Measurements from ENCODE around the gene UGGT1.
"Not testable (repeated sequence)": the region's sequence is repeated elsewhere in the genome, so short reads cannot be mapped to it uniquely, and the experiment has no call there.

The UGGT1 gene

DNA sequence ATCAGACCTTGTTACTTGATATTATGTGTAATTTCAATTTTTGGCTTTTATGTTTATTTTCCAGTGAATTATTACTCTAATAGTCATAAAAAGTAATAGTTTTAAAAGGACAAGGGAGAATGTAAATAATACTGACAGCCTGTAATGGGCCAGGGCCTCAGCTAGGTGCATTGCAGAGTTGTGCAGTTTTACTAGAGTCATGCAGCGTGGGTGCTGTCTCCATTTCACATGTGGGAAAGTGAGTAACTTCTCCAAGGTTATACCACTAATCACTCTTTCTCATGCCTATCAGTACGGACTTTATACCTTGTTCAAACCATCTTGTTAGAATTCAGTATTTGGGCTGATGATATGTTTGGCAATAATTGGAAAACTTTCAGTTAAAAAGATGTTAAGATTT, 73.3 kb downstream of the UGGT1 start:
- H3K4me1 Mint-ChIP-seq: peaks cover 10% of the 10 kb centered on the region
- H3K36me3 Mint-ChIP-seq (ENCODE audit: insufficient read depth): peaks cover 71% of the 10 kb centered on the region
- H3K4me3 Mint-ChIP-seq: no peak overlapping the region
- DNase-seq (ENCODE audit: low spot score in 2 of 2): no peak
- H3K9me3 Mint-ChIP-seq: no peaks in the 10 kb centered on the region
- H3K27me3 Mint-ChIP-seq: no peaks in the 10 kb centered on the region
- ATAC-seq (replicated peaks; ENCODE audit: extremely low read depth, poor library complexity, severe bottlenecking): no peak
- no peak overlapping the region for H3K27ac Mint-ChIP-seq (ENCODE audit: low read depth)

DNA sequence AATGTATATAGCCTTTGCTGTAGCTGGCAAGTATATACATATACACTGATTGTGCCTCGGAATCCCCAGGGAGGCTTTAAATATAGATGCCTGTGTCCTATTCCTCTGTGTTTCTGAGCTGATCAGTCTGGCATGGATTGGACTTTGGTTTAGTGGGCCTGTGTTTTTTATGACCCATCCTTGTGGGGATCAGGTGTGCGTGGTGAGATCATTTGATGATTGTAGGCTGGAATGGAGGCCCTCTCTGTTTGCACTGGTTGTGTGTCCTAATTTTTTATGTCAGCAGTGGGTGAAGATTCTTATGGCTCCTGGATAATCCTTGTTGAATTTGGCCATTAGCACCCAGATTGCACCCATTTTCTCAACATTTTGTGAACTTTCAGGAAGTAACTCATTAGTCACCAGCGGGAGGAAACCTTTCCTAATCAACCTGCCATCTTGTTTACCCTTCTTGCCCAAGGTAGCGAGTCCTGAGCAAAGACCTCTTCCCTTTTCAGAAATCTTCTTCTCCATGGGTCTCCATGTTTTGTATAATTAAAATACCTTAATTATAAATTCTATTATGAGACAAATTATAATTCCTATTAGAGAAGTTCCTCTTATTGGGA, 75.8 kb downstream of the UGGT1 start:
- H3K36me3 Mint-ChIP-seq (ENCODE audit: insufficient read depth): peaks cover 73% of the 10 kb centered on the region
- H3K4me3 Mint-ChIP-seq: no peak overlapping the region
- H3K27ac Mint-ChIP-seq (ENCODE audit: low read depth): no peak overlapping the region
- H3K9me3 Mint-ChIP-seq: no peaks in the 10 kb centered on the region
- peaks cover 10% of the 10 kb centered on the region for H3K4me1 Mint-ChIP-seq
- no peak for DNase-seq (ENCODE audit: low spot score in 2 of 2)
- H3K27me3 Mint-ChIP-seq: no peaks in the 10 kb centered on the region
- no peak for ATAC-seq (replicated peaks; ENCODE audit: extremely low read depth, poor library complexity, severe bottlenecking)

DNA sequence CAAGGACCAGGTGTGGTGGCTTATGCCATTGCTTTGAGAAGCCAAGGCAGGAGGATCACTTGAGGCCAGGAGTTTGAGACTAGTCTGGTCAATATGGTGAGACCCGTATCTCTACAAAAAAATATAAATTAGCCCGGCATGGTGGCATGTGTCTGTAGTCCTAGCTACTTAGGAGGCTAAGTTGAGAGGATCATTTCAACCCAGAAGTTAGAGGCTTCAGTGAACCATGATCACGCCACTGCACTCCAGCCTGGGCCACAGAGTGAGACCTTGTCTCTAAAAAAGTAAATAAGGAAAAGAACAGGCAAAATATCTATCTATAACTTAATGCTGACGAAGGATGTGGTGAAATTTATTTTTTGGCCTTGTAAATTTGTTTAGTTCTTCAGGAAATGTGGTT, 78.1 kb downstream of the UGGT1 start:
- H3K4me3 Mint-ChIP-seq: no peak overlapping the region

DNA sequence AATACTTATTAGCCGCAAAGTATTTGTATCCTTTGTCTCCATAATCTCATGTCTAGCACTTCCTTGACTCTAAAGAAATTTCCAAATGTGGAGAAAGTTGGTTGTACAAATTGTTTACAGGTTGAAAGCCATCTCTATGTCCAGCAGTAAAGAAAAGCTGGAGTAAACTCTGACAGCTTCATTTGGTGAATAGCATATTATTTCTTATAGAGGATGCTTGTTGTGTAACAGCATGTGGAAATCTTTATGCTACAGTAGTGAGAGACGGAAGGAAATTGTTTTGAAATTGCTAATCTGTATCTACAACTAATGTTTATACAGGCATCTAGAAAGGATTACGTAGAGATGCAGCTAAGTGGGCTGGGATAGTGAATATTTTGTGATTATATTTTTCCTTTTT, 78.5 kb downstream of the UGGT1 start:
- peaks cover 10% of the 10 kb centered on the region for H3K4me1 Mint-ChIP-seq
- no peak overlapping the region for H3K4me3 Mint-ChIP-seq
- peak overlapping the region; percentile 7 for H3K27ac Mint-ChIP-seq (ENCODE audit: low read depth)
- peaks cover 81% of the 10 kb centered on the region for H3K36me3 Mint-ChIP-seq (ENCODE audit: insufficient read depth)
- H3K9me3 Mint-ChIP-seq: no peaks in the 10 kb centered on the region
- H3K27me3 Mint-ChIP-seq: no peaks in the 10 kb centered on the region
- ATAC-seq (replicated peaks; ENCODE audit: extremely low read depth, poor library complexity, severe bottlenecking) (no peak), DNase-seq (ENCODE audit: low spot score in 2 of 2) (no peak)

More for the DNA sequence above, 78.1 kb downstream of the UGGT1 start:
- Mint-ChIP-seq H3K27ac (ENCODE audit: low read depth) (peak overlapping the region; percentile 7), H3K36me3 (ENCODE audit: insufficient read depth) (peaks cover 80% of the 10 kb centered on the region), H3K9me3 (no peaks in the 10 kb centered on the region), H3K27me3 (no peaks in the 10 kb centered on the region), H3K4me1 (peaks cover 10% of the 10 kb centered on the region)
- no peak for DNase-seq (ENCODE audit: low spot score in 2 of 2)
- ATAC-seq (replicated peaks; ENCODE audit: extremely low read depth, poor library complexity, severe bottlenecking): no peak

DNA sequence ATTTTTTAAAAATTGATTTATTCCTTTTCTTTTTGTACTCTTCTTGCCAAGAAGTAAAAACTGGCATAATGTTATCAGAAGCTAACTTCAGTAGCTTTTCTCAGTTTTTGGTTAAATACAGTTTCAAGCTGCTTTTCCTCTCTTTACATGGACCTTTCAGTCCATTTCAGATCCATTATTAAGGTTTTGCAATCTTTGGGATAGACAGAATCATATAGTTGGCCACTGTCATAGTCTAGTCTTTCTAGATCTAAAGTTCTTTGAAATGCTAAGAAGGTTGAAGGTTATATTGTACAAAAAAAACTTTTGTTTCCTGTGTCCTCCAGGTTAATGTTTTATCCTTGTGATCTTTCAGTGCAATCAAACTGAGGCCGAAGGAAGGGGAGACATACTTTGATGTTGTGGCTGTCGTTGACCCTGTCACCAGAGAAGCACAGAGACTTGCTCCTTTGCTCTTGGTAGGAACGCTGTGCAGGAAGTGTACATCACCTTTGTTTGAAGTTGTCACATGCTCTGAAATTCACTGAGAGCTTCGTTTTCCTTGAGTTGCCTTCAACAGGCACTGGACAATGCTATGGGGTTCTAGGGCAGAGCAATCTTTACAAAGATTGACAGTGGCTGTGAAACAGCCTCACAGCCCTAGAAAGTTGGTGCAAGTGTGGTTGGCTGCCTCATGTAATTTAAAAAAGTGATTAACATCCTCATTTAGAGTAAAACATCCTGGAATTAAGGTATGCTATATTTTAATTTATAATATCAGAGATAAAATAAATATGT, 79.1 kb downstream of the UGGT1 start:
- no peaks in the 10 kb centered on the region for H3K27me3 Mint-ChIP-seq

GRCh38 chr2:128170776-128171175, 79.8 kb downstream of the UGGT1 start:
- Mint-ChIP-seq H3K36me3 (ENCODE audit: insufficient read depth) (peaks cover 81% of the 10 kb centered on the region), H3K9me3 (no peaks in the 10 kb centered on the region), H3K27me3 (no peaks in the 10 kb centered on the region), H3K27ac (ENCODE audit: low read depth) (no peak overlapping the region), H3K4me3 (no peak overlapping the region), H3K4me1 (peaks cover 10% of the 10 kb centered on the region)
- ATAC-seq (replicated peaks; ENCODE audit: extremely low read depth, poor library complexity, severe bottlenecking) (no peak), DNase-seq (ENCODE audit: low spot score in 2 of 2) (no peak)

More for the DNA sequence above, 79.1 kb downstream of the UGGT1 start:
- Mint-ChIP-seq H3K27ac (ENCODE audit: low read depth) (peak overlapping the region; percentile 7), H3K9me3 (no peaks in the 10 kb centered on the region), H3K4me3 (no peak overlapping the region), H3K36me3 (ENCODE audit: insufficient read depth) (peaks cover 81% of the 10 kb centered on the region), H3K4me1 (peaks cover 10% of the 10 kb centered on the region)
- DNase-seq (ENCODE audit: low spot score in 2 of 2) (no peak), ATAC-seq (replicated peaks; ENCODE audit: extremely low read depth, poor library complexity, severe bottlenecking) (no peak)

- H3K9me3 Mint-ChIP-seq: no peaks in the 10 kb centered on the region
- ATAC-seq (replicated peaks; ENCODE audit: extremely low read depth, poor library complexity, severe bottlenecking): no peak
- DNase-seq (ENCODE audit: low spot score in 2 of 2): no peak
- H3K27me3 Mint-ChIP-seq: no peaks in the 10 kb centered on the region
- no peak overlapping the region for H3K27ac Mint-ChIP-seq (ENCODE audit: low read depth)
- peaks cover 10% of the 10 kb centered on the region for H3K4me1 Mint-ChIP-seq
- H3K4me3 Mint-ChIP-seq: no peak overlapping the region
- peaks cover 79% of the 10 kb centered on the region for H3K36me3 Mint-ChIP-seq (ENCODE audit: insufficient read depth)
These were observed 81.2 kb downstream of the UGGT1 start for GRCh38 chr2:128172191-128172590.

- not testable (repeated sequence) for H3K4me3 Mint-ChIP-seq; ATAC-seq (replicated peaks; ENCODE audit: extremely low read depth, poor library complexity, severe bottlenecking); H3K4me1 Mint-ChIP-seq; H3K27ac Mint-ChIP-seq (ENCODE audit: low read depth); DNase-seq (ENCODE audit: low spot score in 2 of 2); H3K9me3 Mint-ChIP-seq; H3K27me3 Mint-ChIP-seq
- H3K36me3 Mint-ChIP-seq (ENCODE audit: insufficient read depth): peaks cover 82% of the 10 kb centered on the region
These were observed 83.1 kb downstream of the UGGT1 start for GRCh38 chr2:128174067-128174466.

DNA sequence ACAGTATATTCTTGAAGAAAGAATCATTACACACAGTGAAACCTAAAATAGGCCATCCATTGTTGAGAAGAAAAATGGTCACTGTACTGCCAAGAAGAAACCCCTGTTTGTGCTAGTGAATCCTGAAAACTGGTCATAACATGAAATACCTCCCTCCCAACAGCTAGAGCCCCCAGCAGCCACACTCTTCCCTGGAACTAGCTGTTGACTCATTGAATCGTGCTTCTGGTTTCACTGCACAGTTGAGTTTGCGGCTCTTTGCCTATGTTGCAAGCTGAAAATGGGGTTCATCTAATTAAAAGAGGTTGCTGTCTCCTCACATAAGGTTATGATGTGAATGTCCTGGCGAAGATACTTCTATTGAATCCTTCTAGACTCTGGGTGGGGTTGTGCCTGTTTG, 86.3 kb downstream of the UGGT1 start:
- ATAC-seq (replicated peaks; ENCODE audit: extremely low read depth, poor library complexity, severe bottlenecking) (no peak), DNase-seq (ENCODE audit: low spot score in 2 of 2) (no peak)
- H3K36me3 Mint-ChIP-seq (ENCODE audit: insufficient read depth): peaks cover 82% of the 10 kb centered on the region
- H3K9me3 Mint-ChIP-seq: no peaks in the 10 kb centered on the region
- H3K4me1 Mint-ChIP-seq: no peaks in the 10 kb centered on the region
- no peak overlapping the region for H3K27ac Mint-ChIP-seq (ENCODE audit: low read depth)
- no peaks in the 10 kb centered on the region for H3K27me3 Mint-ChIP-seq
- H3K4me3 Mint-ChIP-seq: no peak overlapping the region

GRCh38 chr2:128178149-128178649, 87.2 kb downstream of the UGGT1 start:
- H3K27me3 Mint-ChIP-seq: no peaks in the 10 kb centered on the region
- no peak overlapping the region for H3K4me3 Mint-ChIP-seq
- ATAC-seq (replicated peaks; ENCODE audit: extremely low read depth, poor library complexity, severe bottlenecking) (no peak), DNase-seq (ENCODE audit: low spot score in 2 of 2) (no peak)
- no peak overlapping the region for H3K27ac Mint-ChIP-seq (ENCODE audit: low read depth)
- no peaks in the 10 kb centered on the region for H3K9me3 Mint-ChIP-seq
- peaks cover 83% of the 10 kb centered on the region for H3K36me3 Mint-ChIP-seq (ENCODE audit: insufficient read depth)
- no peaks in the 10 kb centered on the region for H3K4me1 Mint-ChIP-seq

DNA sequence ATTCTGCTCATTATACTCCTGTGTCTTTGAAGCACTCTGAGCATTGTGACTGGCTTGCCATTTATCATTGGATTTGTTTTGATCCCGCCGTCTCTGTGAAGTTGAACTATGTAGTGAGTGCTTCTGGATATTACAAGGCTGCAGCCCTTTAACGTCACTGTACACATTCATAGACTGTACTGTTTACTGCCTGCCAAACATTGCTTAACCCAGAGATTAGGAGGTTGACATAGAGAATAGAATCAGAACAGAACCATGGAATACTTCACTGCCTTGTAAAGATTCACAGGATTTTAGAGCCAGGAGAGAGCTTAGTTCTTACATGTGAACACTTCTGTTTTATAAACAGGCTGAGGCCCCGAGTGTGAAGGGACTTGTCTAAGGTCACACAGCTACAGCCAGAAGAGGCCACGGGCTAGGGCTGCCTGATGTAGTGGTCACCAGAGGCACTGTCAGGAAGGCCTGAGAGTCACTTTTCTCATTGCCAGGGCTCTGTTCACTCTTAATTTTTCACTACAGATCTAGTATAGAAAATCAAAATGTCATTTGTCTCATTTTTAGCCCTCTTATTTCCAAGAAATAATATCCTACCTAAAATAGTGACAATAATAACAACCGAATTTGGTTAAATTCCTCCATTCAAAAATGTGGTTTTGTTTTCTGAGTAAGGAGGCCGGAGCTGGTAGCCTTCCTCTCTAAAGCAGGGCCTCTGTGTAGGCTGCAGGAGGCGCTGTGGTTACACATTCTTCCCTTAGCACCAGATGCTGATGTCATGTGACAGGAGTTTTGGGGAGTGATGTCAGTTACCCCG, 87.9 kb downstream of the UGGT1 start:
- Mint-ChIP-seq H3K9me3 (no peaks in the 10 kb centered on the region), H3K4me3 (no peak overlapping the region), H3K27ac (ENCODE audit: low read depth) (no peak overlapping the region), H3K36me3 (ENCODE audit: insufficient read depth) (peaks cover 80% of the 10 kb centered on the region), H3K4me1 (no peaks in the 10 kb centered on the region), H3K27me3 (no peaks in the 10 kb centered on the region)
- ATAC-seq (replicated peaks; ENCODE audit: extremely low read depth, poor library complexity, severe bottlenecking) (no peak), DNase-seq (ENCODE audit: low spot score in 2 of 2) (peak in 1 of 2 donors; percentile 16)

GRCh38 chr2:128179461-128179755, 88.4 kb downstream of the UGGT1 start:
- Mint-ChIP-seq H3K27ac (ENCODE audit: low read depth) (no peak overlapping the region), H3K27me3 (no peaks in the 10 kb centered on the region)
- ATAC-seq (replicated peaks; ENCODE audit: extremely low read depth, poor library complexity, severe bottlenecking): no peak

More at GRCh38 chr2:128179461-128179755, 88.4 kb downstream of the UGGT1 start:
- H3K9me3 Mint-ChIP-seq: no peaks in the 10 kb centered on the region
- no peak overlapping the region for H3K4me3 Mint-ChIP-seq
- H3K4me1 Mint-ChIP-seq: no peaks in the 10 kb centered on the region
- peaks cover 75% of the 10 kb centered on the region for H3K36me3 Mint-ChIP-seq (ENCODE audit: insufficient read depth)
- no peak for DNase-seq (ENCODE audit: low spot score in 2 of 2)

Data from central memory CD8-positive, alpha-beta T cell (primary cell).